HCT116 (cell line): ENCODE measurements around the gene TNIK. TPM values are rescaled to one million over a fixed set of nuclear protein-coding genes. Genes with fewer than 3 reads are reported as not detected.

Experiments used
- ATAC-seq: fragments of 200-7000 bp; cut with Tn5 transposase; 2 replicates; pipeline ENCODE4 v1.9.1; 2020; ENCODE audit warnings: mild to moderate bottlenecking, moderate library complexity
- BruUV-seq: library from RNA; stranded (reverse); fragments of 400-500 nt; replicated peaks from 2 replicates; lab custom pipeline; 2021; lab: Mats Ljungman, UMichigan
- CTCF ChIA-PET: fragments of 300-600 bp; sonication (Branson Sonifier 250); formaldehyde crosslinking; loops from one replicate; lab custom pipeline; 2021; ENCODE audit warnings: antibody characterized with exemption; lab: Charles Lee
- POLR2A ChIA-PET: fragments of 300-600, 350-600 bp; sonication (Branson Sonifier 250); formaldehyde crosslinking; loops from one replicate; lab custom pipeline; 2021; ENCODE audit warnings: antibody characterized with exemption; lab: Charles Lee
- RAD21 ChIA-PET, 2 experiments: fragments of 300-600 bp; sonication (Branson Sonifier 250); formaldehyde crosslinking; loops; one replicate each; lab custom pipeline; 2023; ENCODE audit warnings: low total read pairs in 2 of 2; ENCODE audit not compliant: uncharacterized antibody in 2 of 2, unreplicated experiment in 2 of 2, low non-redundant PET in 1 of 2; lab: Charles Lee
- DNase-seq: peaks from one replicate; pipeline ENCODE4 v3.0.0-alpha.2; 2010; ENCODE audit warnings: low read depth, low spot score
- H2AFZ ChIP-seq: fragments of 200-600 bp; shearing (Covaris generic), sonication (generic); 2 replicates; pipeline ENCODE4 v1.6.1; 2017; ENCODE audit warnings: low read depth, mixed run types, mixed read lengths, antibody characterized with exemption, low read length; ENCODE audit not compliant: poor library complexity, severe bottlenecking
- H3K27ac ChIP-seq: 2 replicates; pipeline ENCODE4 v1.5.1; 2012; ENCODE audit warnings: low read depth, low read length
- H3K27me3 ChIP-seq: fragments of 200-600 bp; sonication (generic); 2 replicates; pipeline ENCODE4 v1.6.1; 2016; ENCODE audit warnings: mixed run types, low read length, mixed read lengths; ENCODE audit not compliant: insufficient read depth
- H3K36me3 ChIP-seq, 2 experiments: fragments of 200-500 bp in 1 of 2; fragments of 200-600 bp in 1 of 2; sonication (Bioruptor generic) in 1 of 2; sonication (generic) in 1 of 2; 2 replicates each; pipeline versions ENCODE4 v1.5.1 to v1.6.1; 2014 to 2016; ENCODE audit warnings: low read length in 2 of 2, inconsistent platforms in 1 of 2, mixed read lengths in 1 of 2, mixed run types in 1 of 2; ENCODE audit not compliant: insufficient read depth in 2 of 2, control insufficient read depth in 1 of 2
- H3K4me1 ChIP-seq, 2 experiments: fragments of 200-600 bp in 1 of 2; sonication (generic) in 1 of 2; 2 replicates each; pipeline versions ENCODE4 v1.5.1 to v1.6.1; 2012 to 2017; ENCODE audit warnings: low read length in 2 of 2, inconsistent platforms in 1 of 2, mild to moderate bottlenecking in 1 of 2, mixed read lengths in 1 of 2, mixed run types in 1 of 2, moderate library complexity in 1 of 2; ENCODE audit not compliant: insufficient read depth in 2 of 2, control insufficient read depth in 1 of 2
- H3K4me2 ChIP-seq: fragments of 200-600 bp; sonication (generic); 2 replicates; pipeline ENCODE4 v1.6.1; 2017; ENCODE audit warnings: mixed run types, low read length, mixed read lengths
- H3K4me3 ChIP-seq, 2 experiments: fragments of 200-600 bp in 1 of 2; sonication (generic) in 1 of 2; replicated peaks in 1 of 2; 2 replicates each; pipeline ENCODE4 v1.5.1; 2011 to 2016; ENCODE audit warnings: low read length in 2 of 2, control low read depth in 1 of 2, low read depth in 1 of 2, mild to moderate bottlenecking in 1 of 2, mixed read lengths in 1 of 2, mixed run types in 1 of 2
- H3K79me2 ChIP-seq: fragments of 200-600 bp; sonication (generic); 2 replicates; pipeline ENCODE4 v1.6.1; 2017; ENCODE audit warnings: mild to moderate bottlenecking, mixed run types, low read length, moderate library complexity, mixed read lengths; ENCODE audit not compliant: insufficient read depth
- H3K9ac ChIP-seq: fragments of 200-600 bp; sonication (generic); 2 replicates; pipeline ENCODE4 v1.6.1; 2016; ENCODE audit warnings: low read length, mixed read lengths
- H3K9me2 ChIP-seq: fragments of 200-600 bp; sonication (generic), shearing (Covaris generic); 2 replicates; pipeline ENCODE4 v1.6.1; 2017; ENCODE audit warnings: mixed run types, mild to moderate bottlenecking, moderate library complexity; ENCODE audit not compliant: insufficient read depth
- H3K9me3 ChIP-seq, 2 experiments: fragments of 200-500 bp in 1 of 2; fragments of 200-600 bp in 1 of 2; sonication (Bioruptor generic) in 1 of 2; sonication (generic) in 1 of 2; 2 replicates each; pipeline ENCODE4 v1.6.1; 2014 to 2017; ENCODE audit warnings: low read length in 2 of 2, mixed read lengths in 2 of 2, inconsistent platforms in 1 of 2, low read depth in 1 of 2, mild to moderate bottlenecking in 1 of 2, mixed run types in 1 of 2, moderate library complexity in 1 of 2; ENCODE audit not compliant: control insufficient read depth in 1 of 2, insufficient read depth in 1 of 2
- H4K20me1 ChIP-seq: fragments of 200-600 bp; sonication (generic), shearing (Covaris generic); 2 replicates; pipeline ENCODE4 v1.6.1; 2017; ENCODE audit warnings: mixed run types, mild to moderate bottlenecking, moderate library complexity; ENCODE audit not compliant: insufficient read depth
- CEBPB ChIP-seq: IDR thresholded peaks from 2 replicates; pipeline ENCODE4 v1.6.1; 2012; ENCODE audit warnings: low read depth
- ELF1 ChIP-seq: IDR thresholded peaks from 2 replicates; pipeline ENCODE4 v1.6.1; 2012; ENCODE audit warnings: low read depth, borderline replicate concordance
- EZH2 ChIP-seq: fragments of 200-600 bp; sonication (generic); IDR thresholded peaks from 2 replicates; pipeline ENCODE4 v1.6.1; 2017; ENCODE audit warnings: antibody characterized with exemption, mixed run types
- POLR2AphosphoS5 ChIP-seq: IDR thresholded peaks from 2 replicates; pipeline ENCODE4 v1.6.1; 2011; ENCODE audit warnings: mild to moderate bottlenecking, low read depth, low read length, moderate library complexity
- RAD21 ChIP-seq: IDR thresholded peaks from 2 replicates; pipeline ENCODE4 v1.6.1; 2012; ENCODE audit warnings: low read depth, mild to moderate bottlenecking
- SRF ChIP-seq: IDR thresholded peaks from 2 replicates; pipeline ENCODE4 v1.6.1; 2012; ENCODE audit warnings: low read depth
- intact Hi-C: fragments of 100-400 bp; cut with micrococcal nuclease; formaldehyde crosslinking; loops from 2 replicates; pipeline ENCODE4 v1.10.0; 2022
- total RNA-seq: library from RNA; stranded (reverse); gene quantifications from one replicate; pipeline ENCODE4 v1.2.1, GENCODE V29; 2021; ENCODE audit not compliant: unreplicated experiment
- TF ChIP-seq, protein P1 (sequence below): IDR thresholded peaks from 2 replicates; pipeline ENCODE4 v1.6.1; 2011; ENCODE audit warnings: mild to moderate bottlenecking, low read length, moderate library complexity; ENCODE audit not compliant: insufficient replicate concordance; ENCODE audit errors: extremely low read depth

Gene TNIK
- total RNA-seq, 1 experiment from 2014 or later: 24.1 TPM

DNA sequence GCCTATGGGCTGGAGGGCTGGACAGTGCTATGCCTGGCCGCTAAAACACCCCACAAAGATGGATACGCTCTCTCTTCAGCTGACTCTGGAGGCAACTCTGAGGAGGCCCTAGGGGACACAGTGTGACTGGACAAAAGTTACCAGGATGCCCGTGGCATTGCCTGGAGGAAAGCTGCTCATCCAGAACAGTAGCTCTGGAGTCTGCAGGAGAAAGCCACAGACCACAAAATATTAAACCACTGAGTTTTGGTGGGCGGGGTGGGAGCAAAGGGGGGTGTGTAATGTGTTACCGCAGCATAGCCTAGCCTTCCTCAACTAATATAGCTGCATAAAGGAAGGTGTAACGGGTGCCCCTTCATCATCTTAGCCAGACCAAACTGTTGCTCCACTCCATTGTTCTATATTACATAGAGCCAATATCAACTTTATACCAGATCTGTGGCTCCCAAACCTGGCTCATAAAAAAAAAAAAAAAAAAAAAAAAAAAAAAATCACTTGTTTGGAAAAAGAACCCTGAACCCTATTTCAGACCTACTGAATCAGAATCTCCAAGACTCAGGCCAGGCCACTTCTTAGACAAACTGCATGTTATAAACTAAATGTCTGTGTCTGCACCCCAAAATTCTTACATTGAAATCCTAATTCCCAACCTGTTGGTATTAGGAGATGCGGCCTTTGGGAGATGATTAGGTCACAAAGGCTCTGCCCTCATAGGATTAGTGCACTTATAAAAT lies 132.6 kb downstream of the TNIK start:
- Histone ChIP-seq H3K9ac (no peak overlapping the region), H2AFZ (no peak overlapping the region), H3K9me3 (no peaks in the 10 kb centered on the region), H3K4me3 (no peak overlapping the region), H3K79me2 (no peaks in the 10 kb centered on the region), H3K9me2 (no peaks in the 10 kb centered on the region), H4K20me1 (no peaks in the 10 kb centered on the region), H3K36me3 (no peaks in the 10 kb centered on the region), H3K4me1 (peaks cover 12 to 15% of the 10 kb centered on the region in 2 experiments), H3K27me3 (no peaks in the 10 kb centered on the region), H3K4me2 (no peak overlapping the region), H3K27ac (no peak overlapping the region)
- ChIA-PET RAD21 (no interaction called here), CTCF (interaction anchor here (1.8 kb wide), 1 partner anchor 11 kb away, joined by 6 read pairs; no protein-coding TSS in a partner anchor), POLR2A (no interaction called here)
- intact Hi-C loops: no loop called here
- TF ChIP-seq CEBPB: no peak
- no peak for TF ChIP-seq ELF1
- TF ChIP-seq RAD21: no peak
- TF ChIP-seq EZH2: no peak
- TF ChIP-seq POLR2AphosphoS5: no peak
- no peak for TF ChIP-seq SRF
- TF ChIP-seq, protein P1, sequence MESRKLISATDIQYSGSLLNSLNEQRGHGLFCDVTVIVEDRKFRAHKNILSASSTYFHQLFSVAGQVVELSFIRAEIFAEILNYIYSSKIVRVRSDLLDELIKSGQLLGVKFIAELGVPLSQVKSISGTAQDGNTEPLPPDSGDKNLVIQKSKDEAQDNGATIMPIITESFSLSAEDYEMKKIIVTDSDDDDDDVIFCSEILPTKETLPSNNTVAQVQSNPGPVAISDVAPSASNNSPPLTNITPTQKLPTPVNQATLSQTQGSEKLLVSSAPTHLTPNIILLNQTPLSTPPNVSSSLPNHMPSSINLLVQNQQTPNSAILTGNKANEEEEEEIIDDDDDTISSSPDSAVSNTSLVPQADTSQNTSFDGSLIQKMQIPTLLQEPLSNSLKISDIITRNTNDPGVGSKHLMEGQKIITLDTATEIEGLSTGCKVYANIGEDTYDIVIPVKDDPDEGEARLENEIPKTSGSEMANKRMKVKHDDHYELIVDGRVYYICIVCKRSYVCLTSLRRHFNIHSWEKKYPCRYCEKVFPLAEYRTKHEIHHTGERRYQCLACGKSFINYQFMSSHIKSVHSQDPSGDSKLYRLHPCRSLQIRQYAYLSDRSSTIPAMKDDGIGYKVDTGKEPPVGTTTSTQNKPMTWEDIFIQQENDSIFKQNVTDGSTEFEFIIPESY: no peak
- DNase-seq (no peak), ATAC-seq (peak; percentile 21; the same call in 1 of the 2 replicates)
- no TSS peak for BruUV-seq
